ENCODE measurements around the gene CCBE1.
"Not testable (repeated sequence)": the region's sequence is repeated elsewhere in the genome, so short reads cannot be mapped to it uniquely, and the experiment has no call there.

Gene CCBE1

DNA sequence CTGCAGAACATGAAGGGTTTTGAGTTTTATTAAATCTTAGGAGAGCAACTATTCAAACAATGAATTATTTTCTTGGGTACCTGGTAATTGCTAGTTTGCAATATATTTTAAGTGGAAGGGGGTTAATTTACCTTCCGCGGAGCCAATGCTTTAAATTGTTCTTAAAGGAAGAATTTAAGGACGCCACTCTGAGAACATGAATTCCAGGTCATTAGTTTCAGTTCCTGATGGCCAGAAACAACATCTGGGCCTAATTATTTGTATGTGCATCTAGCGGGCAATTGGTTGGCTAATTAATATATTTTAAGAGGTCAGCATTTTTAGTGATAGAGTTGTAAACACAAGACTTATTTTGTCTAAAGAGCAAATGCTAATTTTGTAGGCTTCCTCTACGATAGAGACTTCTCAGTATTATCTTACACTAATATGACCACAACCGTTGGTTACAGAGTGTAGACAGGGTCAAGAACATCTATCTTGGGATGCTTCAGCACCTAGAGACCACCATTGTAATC, 40.8 kb downstream of the CCBE1 start:
- DNase-seq (ENCODE audit: low read depth) = no peak

DNA sequence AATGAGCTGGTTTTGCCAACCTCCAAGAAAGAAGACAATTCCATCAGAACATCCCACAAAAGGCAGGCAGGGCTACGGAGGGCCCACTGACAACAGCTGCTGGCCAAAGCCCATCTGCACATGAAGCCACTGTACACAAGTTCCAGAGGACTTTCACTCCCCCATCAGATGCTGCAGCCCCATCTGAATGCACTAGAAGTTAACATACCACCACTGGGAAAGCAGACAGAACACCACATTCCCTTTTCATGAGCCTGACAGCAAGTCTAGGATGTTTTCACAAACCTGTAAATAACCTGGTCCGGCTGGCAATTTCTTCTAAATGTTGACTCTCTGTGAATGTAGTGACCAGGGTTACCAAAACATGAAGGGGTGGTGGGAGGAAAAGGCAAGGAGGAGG, 41.5 kb downstream of the CCBE1 start:
- DNase-seq (ENCODE audit: low read depth) = no peak

DNA sequence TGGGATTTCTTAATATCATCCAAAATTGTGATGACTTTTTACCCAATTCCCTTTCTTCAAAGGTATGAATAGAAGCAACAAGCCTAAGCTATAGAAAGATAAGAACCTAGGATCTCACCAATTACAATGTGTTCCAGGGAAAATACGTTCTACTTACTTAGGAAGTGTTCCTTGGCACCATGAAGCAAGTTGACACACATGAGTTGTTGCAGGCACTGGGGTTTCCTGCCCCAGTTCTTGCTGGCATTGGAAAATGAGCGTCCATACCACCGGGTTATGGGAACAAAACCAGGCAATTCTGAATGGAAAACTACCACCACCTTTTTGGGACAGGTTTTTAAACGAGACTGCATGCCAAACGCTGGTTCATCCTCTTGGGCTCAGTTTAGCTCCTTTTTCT, 46.2 kb downstream of the CCBE1 start:
- DNase-seq (ENCODE audit: low read depth) = no peak

DNA sequence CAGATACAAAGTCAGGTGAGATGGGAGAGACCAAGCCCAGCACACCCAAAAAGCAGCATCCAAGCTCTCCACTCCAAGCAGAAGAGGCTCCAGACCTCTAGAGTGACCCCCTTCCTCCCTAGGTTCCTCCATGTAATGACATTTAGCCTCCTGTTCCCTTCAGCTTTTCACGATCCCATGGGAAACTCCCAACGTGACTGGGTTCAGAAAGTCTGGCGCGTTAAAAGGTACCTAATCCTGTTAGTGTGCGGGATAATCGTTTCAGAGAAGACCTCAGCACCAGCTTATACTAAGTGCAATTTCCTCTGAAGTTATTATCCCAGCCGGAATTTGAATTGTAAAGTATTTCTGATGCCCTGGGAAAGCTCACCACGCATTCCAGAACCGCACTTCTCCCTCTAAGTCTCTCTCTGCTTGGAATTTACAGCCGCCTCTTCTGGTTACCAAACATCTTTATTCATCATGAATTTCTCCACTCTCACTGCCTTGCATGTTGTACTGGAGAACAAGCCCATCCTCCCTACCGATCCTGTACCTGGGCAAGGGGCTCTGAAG, 46.9 kb downstream of the CCBE1 start:
- DNase-seq (ENCODE audit: low read depth) = peak; percentile 88

DNA sequence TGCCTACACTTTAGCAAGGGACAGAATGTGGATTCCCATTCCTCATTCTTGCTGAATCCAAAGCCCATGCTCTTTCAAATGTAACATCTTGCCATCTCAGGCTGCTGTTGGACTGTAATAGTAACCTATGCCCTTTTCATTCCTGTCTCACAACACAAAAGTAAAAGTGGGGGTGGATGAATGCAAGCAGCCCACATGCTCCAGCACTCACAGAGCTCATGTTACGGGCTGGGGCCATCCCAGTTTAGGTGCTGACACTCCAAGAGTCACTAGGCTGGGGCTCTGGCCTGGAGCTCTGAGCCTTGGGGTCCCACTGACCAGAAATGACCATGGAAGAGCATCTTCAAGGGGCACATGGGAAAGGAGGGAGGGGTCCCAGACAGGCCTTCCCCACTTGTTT, 47.6 kb downstream of the CCBE1 start:
- DNase-seq (ENCODE audit: low read depth) = no peak

DNA sequence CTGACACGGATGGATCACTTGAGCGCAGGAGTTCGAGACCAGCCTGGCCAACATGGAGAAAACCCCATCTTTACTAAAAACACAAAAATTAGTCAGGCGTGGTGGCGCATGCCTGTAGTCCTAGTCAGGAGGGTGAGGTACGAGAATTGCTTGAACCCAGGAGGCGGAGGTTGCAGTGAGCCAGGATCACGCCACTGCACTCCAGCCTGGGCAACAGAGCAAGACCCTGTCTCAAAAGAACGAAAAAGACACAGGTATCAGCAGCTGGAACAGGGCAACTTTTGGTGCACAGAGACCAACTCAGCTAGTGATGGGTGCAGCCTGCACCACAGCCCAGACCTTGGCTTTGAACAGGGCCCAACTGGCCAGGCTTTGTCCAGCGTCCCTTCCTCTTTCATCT, 48.8 kb downstream of the CCBE1 start:
- not testable (repeated sequence) for DNase-seq (ENCODE audit: low read depth)

DNA sequence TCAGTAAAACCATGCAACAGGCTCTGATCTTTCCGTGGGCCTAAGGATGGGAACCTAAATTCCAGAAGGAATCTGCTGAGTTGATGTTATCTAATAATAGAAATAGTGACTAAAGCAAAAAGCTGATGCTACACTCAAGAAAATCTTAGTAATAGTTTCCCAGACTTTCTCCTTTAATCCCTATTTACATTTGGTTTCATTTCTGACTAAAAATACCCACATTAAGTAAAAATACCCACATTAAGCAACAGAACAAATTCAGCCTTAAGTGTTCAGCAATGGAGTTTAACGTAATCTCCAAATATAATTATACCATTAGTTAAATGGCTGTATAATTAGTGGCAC, 50.3 kb downstream of the CCBE1 start:
- DNase-seq (ENCODE audit: low read depth) = peak; percentile 52

DNA sequence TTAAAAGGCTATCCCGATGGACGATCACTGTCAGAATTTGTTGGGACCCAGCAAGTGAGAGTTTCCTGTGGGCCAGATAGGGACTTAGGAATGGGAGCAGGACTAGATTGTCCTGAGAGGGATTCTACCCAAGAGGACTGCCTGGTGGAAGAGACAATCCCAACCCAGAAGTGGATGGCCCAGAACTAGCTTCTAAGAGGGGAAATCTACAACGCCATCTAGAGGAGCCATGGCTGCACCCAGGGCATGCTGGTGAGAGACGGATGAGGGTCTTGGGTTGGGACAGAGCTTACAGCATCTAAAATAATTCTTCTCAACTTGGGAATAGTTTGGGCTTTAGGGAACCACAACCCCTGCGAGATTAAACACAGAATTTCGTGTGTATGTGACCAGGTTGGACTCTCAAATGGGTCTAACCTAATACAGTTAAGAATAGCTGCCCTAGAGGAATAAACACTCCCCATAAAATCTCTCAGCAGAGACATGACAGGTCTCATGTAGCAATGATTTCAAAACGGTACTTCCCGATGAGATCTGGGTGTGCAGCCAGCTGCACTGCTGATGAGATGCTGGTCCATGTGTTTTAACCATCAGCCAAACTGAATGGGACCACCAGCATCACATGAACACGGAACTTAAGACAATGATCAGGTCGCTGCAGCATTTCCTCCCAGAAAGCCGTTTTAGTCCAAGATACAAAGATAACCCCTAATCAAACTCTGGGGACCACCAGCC, 50.8 kb downstream of the CCBE1 start:
- no peak for DNase-seq (ENCODE audit: low read depth)

DNA sequence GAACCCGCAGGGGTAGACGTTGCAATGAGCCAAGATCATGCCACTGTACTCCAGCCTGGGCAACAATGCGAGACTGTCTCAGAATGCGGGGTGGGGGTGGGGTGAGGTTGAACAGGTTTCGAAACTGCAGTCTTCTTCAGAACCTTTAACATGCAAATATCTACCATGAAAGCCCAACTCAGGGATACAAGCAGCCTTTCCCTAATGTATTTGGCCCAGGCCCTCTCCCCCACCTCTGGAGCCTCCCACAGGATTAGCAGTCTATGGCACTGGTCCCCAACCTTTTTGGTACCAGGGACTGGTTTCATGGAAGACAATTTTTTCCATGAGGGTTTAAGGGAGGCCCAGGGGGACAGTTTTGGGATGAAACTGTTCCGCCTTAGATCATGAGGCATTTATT, 53.5 kb downstream of the CCBE1 start:
- no peak for DNase-seq (ENCODE audit: low read depth)

DNA sequence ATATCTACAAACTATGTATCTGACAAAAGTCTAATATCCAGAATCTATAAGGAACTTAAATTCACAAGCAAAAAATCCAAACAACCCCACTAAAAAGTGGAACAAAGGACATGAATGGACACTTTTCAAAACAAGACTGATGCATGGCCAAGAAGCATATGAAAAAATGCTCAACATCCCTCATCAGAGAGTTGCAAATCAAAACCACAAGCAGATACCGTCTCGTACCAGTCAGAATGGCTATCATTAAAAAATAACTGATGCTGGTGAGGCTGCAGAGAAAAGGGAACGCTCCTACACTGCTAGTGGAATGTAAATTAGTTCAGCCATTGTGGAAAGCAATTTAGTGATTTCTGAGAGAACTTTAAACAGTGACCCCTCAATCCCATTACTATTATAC, 56.5 kb downstream of the CCBE1 start:
- DNase-seq (ENCODE audit: low read depth) = peak; percentile 82

DNA sequence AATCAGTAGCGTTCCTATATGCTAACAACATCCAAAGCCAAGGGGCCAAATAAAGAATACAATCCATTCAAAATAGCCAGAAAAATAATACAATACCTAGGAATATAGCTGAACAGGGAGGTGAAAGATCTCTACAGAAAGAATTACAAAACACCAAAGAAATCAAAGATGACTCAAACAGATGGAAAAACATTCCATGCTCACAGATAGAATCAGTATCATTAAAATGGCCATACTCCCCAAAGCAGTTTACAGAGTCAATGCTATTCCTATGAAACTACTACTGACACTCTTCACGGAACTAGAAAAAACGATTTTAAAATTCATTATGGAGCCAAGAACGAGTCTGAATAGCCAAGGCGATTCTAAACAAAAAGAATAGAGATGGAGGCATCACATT, 57.4 kb downstream of the CCBE1 start:
- DNase-seq (ENCODE audit: low read depth) = no peak

DNA sequence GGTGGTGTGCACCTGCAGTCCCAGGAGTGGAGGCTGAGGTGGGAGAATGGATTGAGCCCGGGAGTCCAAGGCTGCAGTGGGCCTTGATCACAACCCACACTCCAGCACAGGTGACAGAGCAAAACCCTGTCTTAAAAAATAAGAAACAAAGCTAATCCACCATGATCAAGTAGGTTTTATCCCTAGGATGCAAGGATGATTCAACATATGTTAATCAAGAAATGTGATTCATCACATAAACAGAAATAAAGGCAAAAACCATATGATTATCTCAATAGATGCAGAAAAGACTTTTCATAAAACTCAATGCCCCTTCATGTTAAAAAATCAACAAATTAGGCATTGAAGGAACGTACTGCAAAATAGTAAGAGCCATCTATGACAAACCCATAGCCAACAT, 58.1 kb downstream of the CCBE1 start:
- DNase-seq (ENCODE audit: low read depth) = no peak

DNA sequence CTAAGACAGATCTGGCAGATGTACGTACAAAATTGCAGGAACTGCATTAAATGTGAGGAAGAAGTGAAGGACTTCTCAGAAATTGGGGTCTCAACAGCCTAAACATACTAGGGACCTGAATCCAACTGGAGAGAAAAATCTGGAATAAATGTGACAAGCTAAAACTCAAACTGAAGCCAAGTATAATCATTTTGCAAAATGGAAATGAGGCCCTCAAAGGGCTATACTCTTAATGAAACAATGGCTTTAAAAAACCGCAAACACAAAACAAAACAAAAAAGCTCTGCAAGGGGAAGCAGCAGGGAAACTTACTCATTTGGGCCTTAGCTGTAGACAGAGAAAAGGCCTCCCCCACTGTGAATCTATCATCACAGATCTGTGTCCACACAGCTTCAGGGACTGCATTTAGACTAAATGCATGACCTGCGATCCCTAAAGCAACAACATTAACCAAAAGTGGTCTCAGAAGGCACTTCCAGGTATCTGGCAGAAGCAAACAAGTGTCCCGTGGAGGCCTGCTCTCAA, 63.2 kb downstream of the CCBE1 start:
- no peak for DNase-seq (ENCODE audit: low read depth)

DNA sequence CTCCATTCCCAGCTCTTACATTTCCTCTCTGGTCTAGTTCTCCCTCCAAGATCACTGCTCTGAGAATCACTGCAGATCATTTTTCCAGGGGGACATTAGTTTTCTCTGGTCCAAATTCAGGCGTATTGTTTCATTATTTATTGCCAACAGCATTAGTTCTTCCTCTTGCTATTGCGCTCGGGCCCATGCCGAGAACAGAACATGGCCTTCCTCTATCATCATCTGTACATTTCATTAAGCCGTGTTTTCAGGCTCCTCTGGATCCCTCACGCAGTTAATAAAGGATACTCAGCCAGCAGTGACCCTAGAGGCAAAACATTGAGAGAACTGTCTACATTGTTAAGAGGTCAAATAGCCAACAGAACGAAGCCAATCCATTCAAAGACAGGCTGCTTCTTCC, 63.9 kb downstream of the CCBE1 start:
- no peak for DNase-seq (ENCODE audit: low read depth)

DNA sequence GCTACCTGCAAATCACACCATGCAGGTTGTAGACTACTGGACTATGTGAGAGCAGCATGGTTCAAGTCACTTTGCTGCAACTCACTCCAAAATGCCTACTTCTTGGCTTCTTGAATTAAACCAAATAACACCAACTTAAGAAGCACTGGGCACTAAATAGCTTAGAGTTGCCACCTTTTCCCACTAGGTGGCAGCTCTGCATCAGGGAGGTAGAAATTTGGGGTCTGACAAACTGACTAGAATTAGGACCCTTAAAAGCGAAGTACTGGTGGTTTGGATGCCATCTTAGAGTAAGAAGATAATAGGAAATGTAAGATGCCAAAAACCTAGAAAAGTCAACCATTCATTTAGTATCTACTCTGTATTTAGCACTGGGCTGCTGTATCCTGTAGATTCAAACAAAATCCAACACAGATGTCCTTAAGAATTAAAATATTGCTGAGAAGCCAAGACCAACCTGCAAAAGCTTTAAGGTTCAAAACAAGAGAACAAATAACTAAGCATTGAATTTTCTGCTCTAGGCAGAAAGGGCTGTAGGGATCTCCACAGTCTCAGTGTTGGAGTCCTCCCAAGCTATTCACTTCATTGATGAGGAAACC, 65.5 kb downstream of the CCBE1 start:
- peak; percentile 44 for DNase-seq (ENCODE audit: low read depth)

DNA sequence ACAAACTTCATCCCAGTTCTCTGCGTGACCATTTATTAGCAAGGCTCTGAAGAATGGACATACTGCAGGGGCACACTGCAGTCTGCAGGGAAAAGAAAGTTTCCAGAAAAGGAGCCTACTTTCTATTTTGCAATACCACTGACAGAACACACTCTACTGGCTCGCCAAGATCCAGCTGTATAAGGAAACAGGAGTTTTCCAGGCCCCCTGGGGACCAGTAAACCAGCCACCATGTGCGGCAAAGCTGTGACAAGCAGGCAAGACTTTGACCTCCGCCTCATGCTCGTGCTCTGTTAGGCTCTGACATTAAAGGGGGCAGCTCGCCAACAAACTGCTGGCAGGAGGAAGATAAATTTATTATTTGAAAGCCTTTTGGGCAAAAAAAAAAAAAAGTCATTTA, 67.3 kb downstream of the CCBE1 start:
- DNase-seq (ENCODE audit: low read depth) = no peak

DNA sequence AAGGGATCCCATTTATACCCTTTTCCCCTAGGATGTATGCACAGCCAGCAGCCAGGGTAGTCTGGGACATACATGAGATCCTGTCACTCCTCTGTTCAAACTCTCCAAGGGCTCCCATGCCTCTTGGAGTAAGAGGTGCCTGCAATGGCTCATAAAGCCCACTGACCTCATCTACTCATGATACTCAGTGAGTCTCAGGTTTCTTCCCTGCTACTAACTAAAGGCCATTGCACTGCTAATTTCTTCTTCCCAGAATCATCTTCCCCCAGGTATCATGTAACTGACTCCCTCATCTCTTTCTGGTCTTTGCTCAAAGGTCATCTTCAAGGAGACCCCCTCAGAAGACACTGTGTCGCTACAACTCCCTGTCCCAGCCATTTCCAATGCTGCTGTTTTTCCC, 68.2 kb downstream of the CCBE1 start:
- no peak for DNase-seq (ENCODE audit: low read depth)

DNA sequence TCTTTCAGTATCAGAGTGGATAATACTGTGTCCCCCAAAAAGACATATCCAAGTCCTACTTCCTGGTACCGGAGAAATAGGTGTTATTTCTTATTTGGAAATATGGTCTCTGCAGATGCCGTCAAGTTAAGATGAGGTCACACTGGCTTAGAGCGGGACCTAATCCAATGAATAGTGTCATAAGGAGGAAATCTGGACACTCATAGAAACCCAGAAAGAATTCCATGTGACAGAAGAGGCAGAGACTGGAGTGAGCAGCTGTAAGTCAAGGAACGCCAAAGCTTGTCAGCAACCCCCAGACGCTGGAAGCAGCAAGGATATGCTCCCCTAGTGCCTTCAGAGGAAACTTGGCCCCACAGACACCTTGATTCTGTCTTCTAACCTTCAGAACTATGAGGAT, 69.8 kb downstream of the CCBE1 start:
- DNase-seq (ENCODE audit: low read depth) = no peak

DNA sequence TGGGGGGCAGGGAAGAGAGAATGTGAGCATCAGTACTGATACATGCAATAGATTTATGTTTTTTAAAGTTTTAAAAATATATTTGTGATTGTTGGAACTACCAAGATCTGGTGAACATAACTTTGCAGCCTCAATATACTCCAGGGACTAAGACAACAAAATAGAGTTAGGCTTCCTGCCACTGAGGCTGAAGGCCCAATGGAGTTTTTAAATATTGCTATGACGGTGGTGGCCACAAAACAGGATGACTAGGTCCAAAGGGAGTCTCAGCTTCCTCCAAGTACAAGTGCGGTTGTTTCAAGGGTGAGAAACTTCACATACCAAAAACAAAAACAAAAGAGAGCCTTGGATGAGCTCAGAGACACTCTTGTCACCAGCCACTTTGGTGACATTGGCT, 72.9 kb downstream of the CCBE1 start:
- DNase-seq (ENCODE audit: low read depth) = no peak

DNA sequence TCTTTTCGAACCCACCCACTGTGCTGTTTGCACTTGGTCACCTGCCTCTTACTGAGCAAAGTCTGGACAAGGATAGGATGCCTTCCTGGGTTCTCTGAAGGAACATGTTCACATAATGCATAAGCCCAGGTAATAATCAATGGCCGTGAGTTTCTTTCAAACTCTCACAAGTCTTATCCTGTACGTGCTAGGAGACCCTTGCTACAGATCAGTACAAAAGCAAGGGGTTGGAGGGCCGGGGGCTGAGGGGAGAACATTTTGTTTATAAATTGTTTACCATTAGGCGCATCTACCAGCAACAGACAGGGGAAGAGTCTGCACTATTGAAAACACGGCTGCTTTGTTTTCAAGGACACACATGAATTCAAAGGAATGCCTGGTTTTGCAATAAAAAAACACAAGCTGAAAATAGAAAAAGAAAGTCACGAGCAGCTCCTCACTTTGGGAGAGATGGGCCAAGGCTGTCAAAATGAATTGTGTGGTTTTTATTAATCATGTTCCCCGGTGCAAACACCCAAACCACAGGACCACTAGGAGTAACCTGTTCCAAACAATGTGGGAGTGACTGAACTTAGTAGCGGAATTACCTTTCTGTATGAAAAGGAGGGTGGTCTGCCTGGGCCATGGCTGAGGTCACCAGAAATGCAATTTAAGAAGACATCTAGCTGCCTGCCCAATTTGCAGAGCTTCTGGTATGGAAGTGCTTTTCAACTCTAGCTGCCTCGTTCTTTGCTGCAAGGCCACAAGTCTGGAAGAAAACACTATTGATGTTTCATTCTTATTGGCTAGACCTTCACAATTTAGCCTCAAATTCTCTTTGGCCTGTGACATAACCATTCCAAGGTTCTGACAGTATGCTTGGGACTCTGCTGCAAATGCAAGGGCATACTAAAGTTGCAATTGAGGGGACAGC, 73.5 kb downstream of the CCBE1 start:
- peak; percentile 81 for DNase-seq (ENCODE audit: low read depth)

DNA sequence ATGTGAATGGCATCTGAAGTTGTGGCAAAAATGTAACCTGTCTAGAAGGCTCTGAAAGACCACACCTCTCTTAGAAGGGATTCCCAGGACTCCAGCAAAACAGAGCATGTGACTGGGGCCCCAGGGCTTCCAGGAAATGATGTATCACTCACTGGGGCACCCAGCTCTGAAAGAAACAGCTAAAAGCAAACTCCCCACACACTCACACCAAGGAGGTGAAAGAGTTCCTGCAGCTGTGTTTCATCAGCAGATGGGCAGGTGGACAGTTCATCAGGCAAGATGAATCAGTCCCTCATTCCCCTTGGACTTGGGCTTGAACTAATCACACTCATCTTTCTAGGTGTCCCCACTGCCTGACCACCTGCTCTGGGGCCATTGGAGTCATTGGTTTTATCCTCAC, 76.2 kb downstream of the CCBE1 start:
- DNase-seq (ENCODE audit: low read depth) = peak; percentile 28

DNA sequence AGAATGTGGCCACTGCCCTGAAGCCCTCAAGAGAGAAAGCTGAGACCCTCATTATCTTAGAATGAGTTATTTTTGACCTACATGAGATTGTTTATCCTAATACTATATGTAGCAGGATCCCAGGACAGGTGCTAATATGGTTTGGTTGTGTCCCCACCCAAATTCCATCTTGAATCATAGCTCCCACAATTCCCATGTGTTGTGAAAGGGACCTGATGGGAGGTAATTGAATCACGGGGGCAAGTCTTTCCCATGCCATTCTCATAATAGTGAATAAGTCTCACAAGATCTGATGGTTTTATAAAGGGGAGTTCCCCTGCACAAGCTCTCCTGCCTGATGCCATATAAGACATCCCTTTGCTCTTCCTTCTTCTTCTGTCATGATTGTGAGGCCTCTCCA, 76.8 kb downstream of the CCBE1 start:
- DNase-seq (ENCODE audit: low read depth) = no peak
